Common myeloid progenitor, CD34-positive (primary cell): Measurements from ENCODE around the gene IFTAP.

Experiments used
- CTCF ChIA-PET: fragments of 350-600 bp; sonication (Branson Sonifier 250); formaldehyde crosslinking; loops from one replicate; lab custom pipeline; 2021; ENCODE audit warnings: antibody characterized with exemption; lab: Charles Lee
- POLR2A ChIA-PET: fragments of 350-600 bp; sonication (Branson Sonifier 250); formaldehyde crosslinking; loops from one replicate; lab custom pipeline; 2021; ENCODE audit warnings: antibody characterized with exemption; lab: Charles Lee
- DNase-seq, 3 donors: peaks; one replicate each; pipeline versions ENCODE4 v3.0.0 to v3.0.0-alpha.2; 2013
- H3K27ac ChIP-seq, 2 experiments: 1 replicate in 1 of 2; 2 replicates in 1 of 2; pipeline ENCODE4 v1.7.0; 2013; ENCODE audit warnings: inconsistent platforms in 2 of 2, low read length in 2 of 2, mild to moderate bottlenecking in 2 of 2, low read depth in 1 of 2, moderate library complexity in 1 of 2; ENCODE audit not compliant: severe bottlenecking in 2 of 2, insufficient read depth in 1 of 2, poor library complexity in 1 of 2
- H3K27me3 ChIP-seq, 5 experiments: replicated peaks in 2 of 5; 1 replicate in 3 of 5; 2 replicates in 2 of 5; pipeline versions ENCODE4 v1.6.1 to v1.7.0; 2013; ENCODE audit warnings: low read length in 4 of 5, mild to moderate bottlenecking in 2 of 5, moderate library complexity in 2 of 5, inconsistent platforms in 1 of 5; ENCODE audit not compliant: insufficient read depth in 5 of 5, control insufficient read depth in 4 of 5
- H3K36me3 ChIP-seq, 4 experiments: 1 replicate in 2 of 4; 2 replicates in 2 of 4; pipeline versions ENCODE4 v1.6.1 to v1.7.0; 2013; ENCODE audit warnings: low read length in 3 of 4, control low read depth in 1 of 4, mild to moderate bottlenecking in 1 of 4; ENCODE audit not compliant: control insufficient read depth in 4 of 4, insufficient read depth in 4 of 4
- H3K4me1 ChIP-seq, 4 experiments: 1 replicate in 3 of 4; 2 replicates in 1 of 4; pipeline versions ENCODE4 v1.6.1 to v1.7.1; 2013; ENCODE audit warnings: low read length in 3 of 4, mild to moderate bottlenecking in 3 of 4, control low read depth in 1 of 4, inconsistent platforms in 1 of 4, moderate library complexity in 1 of 4; ENCODE audit not compliant: control insufficient read depth in 4 of 4, insufficient read depth in 4 of 4; ENCODE audit errors: control extremely low read depth in 1 of 4
- H3K4me3 ChIP-seq, 7 experiments: 1 replicate in 4 of 7; 2 replicates in 3 of 7; pipeline versions ENCODE4 v1.5.1 to v1.7.0; 2013; ENCODE audit warnings: mild to moderate bottlenecking in 7 of 7, low read length in 6 of 7, moderate library complexity in 6 of 7, inconsistent platforms in 2 of 7, low read depth in 2 of 7, control low read depth in 1 of 7; ENCODE audit not compliant: insufficient read depth in 4 of 7, control insufficient read depth in 1 of 7; ENCODE audit errors: extremely low read depth in 1 of 7
- H3K9me3 ChIP-seq, 5 experiments: 1 replicate in 4 of 5; 2 replicates in 1 of 5; pipeline versions ENCODE4 v1.6.1 to v1.7.1; 2013; ENCODE audit warnings: low read length in 4 of 5, mild to moderate bottlenecking in 2 of 5, inconsistent platforms in 1 of 5, low read depth in 1 of 5, moderate library complexity in 1 of 5; ENCODE audit not compliant: control insufficient read depth in 4 of 5, insufficient read depth in 2 of 5; ENCODE audit errors: control extremely low read depth in 1 of 5
- WGBS: methylation state at CpG from one replicate; pipeline ENCODE4 v1.1.5; 2013; ENCODE audit not compliant: insufficient coverage; 5-methylcytosine and 5-hydroxymethylcytosine counted together

The IFTAP gene

DNA sequence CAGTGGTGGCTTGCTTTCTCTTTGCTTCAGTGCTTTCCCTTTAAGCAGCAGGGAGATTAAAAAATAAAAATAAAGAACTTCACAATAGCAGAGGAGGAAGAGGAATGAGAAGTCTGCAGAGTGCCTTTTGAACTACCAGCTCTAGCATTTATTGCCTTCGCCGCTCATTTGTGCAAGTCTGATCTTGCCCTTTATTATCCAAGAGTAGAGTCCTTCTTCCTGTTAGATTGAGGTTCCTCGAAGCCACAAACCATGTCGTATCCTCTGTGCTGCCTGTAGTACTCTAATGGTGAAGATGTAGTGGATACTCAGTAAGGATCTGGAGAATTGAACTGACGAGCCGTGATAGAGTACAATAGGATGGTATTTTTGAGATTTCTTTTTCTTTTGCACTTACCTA is 105.0 kb downstream of the IFTAP start:
- CTCF ChIA-PET: interaction anchor here (7.2 kb wide), 1 partner anchor 51 kb away, joined by 148 read pairs; no protein-coding TSS in a partner anchor

DNA sequence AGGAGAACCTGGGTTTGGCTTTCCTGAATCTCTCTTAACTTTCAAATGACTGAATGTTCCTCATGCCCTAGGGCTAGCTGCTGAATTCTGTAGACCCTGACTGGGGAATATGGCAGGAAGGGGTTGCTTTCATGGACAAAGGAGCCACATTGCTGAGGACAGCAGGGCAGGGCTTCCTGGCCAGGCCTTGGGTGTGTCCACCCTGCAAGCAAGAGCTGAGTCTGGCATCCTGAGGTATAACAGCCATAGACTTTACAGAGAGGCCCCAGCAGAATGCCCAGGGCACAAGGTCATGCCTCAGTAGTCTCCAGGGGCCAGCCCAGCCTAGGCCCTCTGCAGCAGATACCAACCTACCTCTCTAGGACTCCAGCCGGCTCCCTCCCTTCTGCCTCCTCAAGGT is 105.9 kb downstream of the IFTAP start:
- Histone ChIP-seq H3K4me3 (no peak overlapping the region), H3K36me3 (no peaks in the 10 kb centered on the region), H3K4me1 (peaks cover 0 to 8% (median 0%) of the 10 kb centered on the region in 4 experiments), H3K27me3 (no peaks in the 10 kb centered on the region), H3K27ac (no peak overlapping the region), H3K9me3 (no peaks in the 10 kb centered on the region)
- POLR2A ChIA-PET: no interaction called here
- DNase-seq: no peak
- CTCF ChIA-PET: interaction anchor here (1.0 to 7.2 kb wide), 3 partner anchors 10 to 50 kb away, joined by 4 to 148 read pairs (median 5); no protein-coding TSS in a partner anchor
- WGBS: 100% methylated on average over 1 of the region's 1 CpG

More for the DNA sequence above, 105.0 kb downstream of the IFTAP start:
- 85% methylated on average over 3 of the region's 6 CpGs for WGBS
- POLR2A ChIA-PET: no interaction called here
- Histone ChIP-seq H3K27ac (no peak overlapping the region), H3K27me3 (no peaks in the 10 kb centered on the region), H3K9me3 (no peaks in the 10 kb centered on the region), H3K4me1 (peaks cover 0 to 8% (median 0%) of the 10 kb centered on the region in 4 experiments), H3K4me3 (no peak overlapping the region), H3K36me3 (no peaks in the 10 kb centered on the region)
- DNase-seq: no peak

GRCh38 chr11:36702330-36703054 is 108.2 kb downstream of the IFTAP start:
- Histone ChIP-seq H3K4me1 (peaks cover 0 to 8% (median 0%) of the 10 kb centered on the region in 4 experiments), H3K27me3 (no peaks in the 10 kb centered on the region), H3K27ac (no peak overlapping the region), H3K4me3 (no peak overlapping the region), H3K36me3 (no peaks in the 10 kb centered on the region), H3K9me3 (no peaks in the 10 kb centered on the region)
- DNase-seq: peak; percentile 72 to 74 (median 72)
- ChIA-PET CTCF (interaction anchor here (0.7 to 7.2 kb wide), 20 partner anchors 9 to 139 kb away, joined by 3 to 148 read pairs (median 4); no protein-coding TSS in a partner anchor), POLR2A (interaction anchor here (1.5 kb wide), 1 partner anchor 44 kb away, joined by 4 read pairs; no protein-coding TSS in a partner anchor)
- 53% methylated on average over 5 of the region's 5 CpGs for WGBS

- no peaks in the 10 kb centered on the region for H3K9me3 ChIP-seq
- POLR2A ChIA-PET: interaction anchor here (1.5 kb wide), 1 partner anchor 44 kb away, joined by 4 read pairs; no protein-coding TSS in a partner anchor
Observed at GRCh38 chr11:36703055-36703404, 108.7 kb downstream of the IFTAP start.

More at GRCh38 chr11:36703055-36703404, 108.7 kb downstream of the IFTAP start:
- Histone ChIP-seq H3K27ac (no peak overlapping the region), H3K4me1 (peaks cover 0 to 8% (median 0%) of the 10 kb centered on the region in 4 experiments), H3K27me3 (no peaks in the 10 kb centered on the region), H3K4me3 (no peak overlapping the region), H3K36me3 (no peaks in the 10 kb centered on the region)
- WGBS: 70% methylated on average over 3 of the region's 4 CpGs
- DNase-seq: peak in 1 of 3 donors; percentile 14
- CTCF ChIA-PET: interaction anchor here (0.8 to 7.2 kb wide), 18 partner anchors 8 to 140 kb away, joined by 3 to 148 read pairs (median 6); no protein-coding TSS in a partner anchor
